Endodermal cell (in vitro differentiated cells): ENCODE results near the gene SPESP1. TPM values are rescaled to one million over a fixed set of nuclear protein-coding genes. Genes with fewer than 3 reads are reported as not detected.

Experiments
- DNase-seq: peaks from one replicate; pipeline ENCODE4 v3.0.0-alpha.2; 2017
- H3K27ac ChIP-seq: 2 replicates; pipeline ENCODE4 v1.5.1; 2013; ENCODE audit warnings: mild to moderate bottlenecking, low read depth, low read length, moderate library complexity
- H3K27me3 ChIP-seq: 2 replicates; pipeline ENCODE4 v1.6.1; 2013; ENCODE audit warnings: mild to moderate bottlenecking, low read length, moderate library complexity; ENCODE audit not compliant: insufficient read depth, control insufficient read depth, poor library complexity, severe bottlenecking
- H3K36me3 ChIP-seq: 2 replicates; pipeline ENCODE4 v1.7.0; 2013; ENCODE audit warnings: mild to moderate bottlenecking, low read length, moderate library complexity; ENCODE audit not compliant: control insufficient read depth, insufficient read depth
- H3K4me1 ChIP-seq: one replicate; pipeline ENCODE4 v1.7.0; 2013; ENCODE audit warnings: low read length; ENCODE audit not compliant: control insufficient read depth, insufficient read depth
- H3K4me3 ChIP-seq: 2 replicates; pipeline ENCODE4 v1.5.1; 2013; ENCODE audit warnings: mild to moderate bottlenecking, low read length, moderate library complexity
- H3K9ac ChIP-seq: 2 replicates; pipeline ENCODE4 v1.6.1; 2013; ENCODE audit warnings: mild to moderate bottlenecking, low read length, moderate library complexity; ENCODE audit not compliant: poor library complexity, severe bottlenecking; ENCODE audit errors: extremely low read depth
- H3K9me3 ChIP-seq: 2 replicates; pipeline ENCODE4 v1.6.1; 2013; ENCODE audit warnings: mild to moderate bottlenecking, low read length, moderate library complexity; ENCODE audit not compliant: control insufficient read depth
- H3K27ac Mint-ChIP-seq: 2 replicates; pipeline ENCODE4 v1.8.0; 2020; ENCODE audit warnings: mixed read lengths
- H3K27me3 Mint-ChIP-seq: 2 replicates; pipeline ENCODE4 v1.8.0; 2021; ENCODE audit warnings: mild to moderate bottlenecking, mixed read lengths; ENCODE audit not compliant: insufficient read depth
- H3K36me3 Mint-ChIP-seq: 2 replicates; pipeline ENCODE4 v1.8.0; 2020; ENCODE audit warnings: low read depth, mixed read lengths
- H3K4me1 Mint-ChIP-seq: 2 replicates; pipeline ENCODE4 v1.8.0; 2020; ENCODE audit warnings: mixed read lengths
- H3K4me3 Mint-ChIP-seq: 2 replicates; pipeline ENCODE4 v1.8.0; 2020; ENCODE audit warnings: mild to moderate bottlenecking, moderate library complexity, mixed read lengths
- H3K9me3 Mint-ChIP-seq: 2 replicates; pipeline ENCODE4 v1.8.0; 2020; ENCODE audit warnings: mild to moderate bottlenecking, mixed read lengths
- CTCF ChIP-seq: fragments of 200-600 bp; sonication (generic); conservative IDR thresholded peaks from 2 replicates; pipeline ENCODE4 v1.5.0; 2021; ENCODE audit warnings: antibody characterized with exemption, mild to moderate bottlenecking
- WGBS, 2 experiments: methylation state at CpG; one replicate each; pipeline versions ENCODE4 v1.1.5 to v1.1.7; 2013; ENCODE audit warnings: missing lambda C conversion rate in 2 of 2, mixed read lengths in 1 of 2; ENCODE audit not compliant: insufficient coverage in 1 of 2, insufficient read length in 1 of 2; 5-methylcytosine and 5-hydroxymethylcytosine counted together
- total RNA-seq, 2 donors: library from RNA; stranded (reverse); fragmentation: NEBNext Ultra II Directional in 1 of 2; extraction: Animal tissue kit (Norgen Biotek cat#: 25700) in 1 of 2; gene quantifications; 2 replicates in 1 of 2; 3 replicates in 1 of 2; pipeline ENCODE4 v1.2.1, GENCODE V29; 2021

SPESP1 gene
- total RNA-seq, 2 donors from 2014 or later: not detected

DNA sequence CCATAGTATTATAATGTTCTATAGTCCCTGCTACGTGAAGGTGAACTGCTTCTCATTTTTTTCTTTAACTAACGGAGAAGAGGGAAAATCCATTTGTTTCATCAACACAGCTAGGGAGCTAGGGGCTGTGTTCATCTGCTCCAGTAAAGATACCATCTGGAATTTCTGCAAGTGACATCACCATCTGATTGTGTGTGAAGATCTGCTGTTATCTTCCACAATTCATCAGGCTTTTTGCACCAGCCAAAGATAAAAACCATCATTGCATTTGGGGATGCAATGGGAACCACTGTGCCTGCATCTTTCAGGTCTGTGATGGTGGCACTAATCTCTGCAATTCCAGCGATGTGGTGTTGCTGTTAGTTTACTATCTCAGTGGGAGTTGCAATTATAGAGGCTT lies 48.7 kb downstream of the SPESP1 start:
- H3K27ac ChIP-seq: no peak overlapping the region
- no peak for DNase-seq
- H3K4me1 Mint-ChIP-seq: no peaks in the 10 kb centered on the region
- H3K9ac ChIP-seq: no peak overlapping the region
- peaks cover 29% of the 10 kb centered on the region for H3K9me3 ChIP-seq
- H3K36me3 ChIP-seq: no peaks in the 10 kb centered on the region
- no peak for TF ChIP-seq CTCF
- no peaks in the 10 kb centered on the region for H3K27me3 Mint-ChIP-seq
- peaks cover 43% of the 10 kb centered on the region for H3K9me3 Mint-ChIP-seq
- no peak overlapping the region for H3K27ac Mint-ChIP-seq
- H3K4me3 Mint-ChIP-seq: no peak overlapping the region
- no peak overlapping the region for H3K4me3 ChIP-seq
- no peaks in the 10 kb centered on the region for H3K27me3 ChIP-seq
- H3K36me3 Mint-ChIP-seq: peaks cover 4% of the 10 kb centered on the region
- WGBS, 2 experiments: 89 to 95% methylated on average over 2 to 3 of the region's 3 CpGs
- no peaks in the 10 kb centered on the region for H3K4me1 ChIP-seq

- H3K4me3 Mint-ChIP-seq: no peak overlapping the region
- DNase-seq: no peak
- H3K27ac Mint-ChIP-seq: no peak overlapping the region
- Histone ChIP-seq H3K9me3 (peaks cover 29% of the 10 kb centered on the region), H3K36me3 (no peaks in the 10 kb centered on the region), H3K9ac (no peak overlapping the region), H3K27me3 (no peaks in the 10 kb centered on the region), H3K4me3 (no peak overlapping the region), H3K4me1 (no peaks in the 10 kb centered on the region), H3K27ac (no peak overlapping the region)
- TF ChIP-seq CTCF: no peak
- peaks cover 4% of the 10 kb centered on the region for H3K36me3 Mint-ChIP-seq
- WGBS, 2 experiments: 100% methylated on average over 1 of the region's 1 CpG; no CpG with 5 or more reads in 1 of the 2 experiments
- H3K9me3 Mint-ChIP-seq: peaks cover 39% of the 10 kb centered on the region
- no peaks in the 10 kb centered on the region for H3K27me3 Mint-ChIP-seq
- H3K4me1 Mint-ChIP-seq: no peaks in the 10 kb centered on the region
Observed at GRCh38 chr15:68979816-68980215, 49.5 kb downstream of the SPESP1 start.

- Mint-ChIP-seq H3K36me3 (peaks cover 4% of the 10 kb centered on the region), H3K4me3 (no peak overlapping the region), H3K4me1 (no peaks in the 10 kb centered on the region), H3K27ac (no peak overlapping the region), H3K9me3 (peaks cover 33% of the 10 kb centered on the region), H3K27me3 (no peaks in the 10 kb centered on the region)
- TF ChIP-seq CTCF: no peak
- H3K9ac ChIP-seq: no peak overlapping the region
- H3K4me1 ChIP-seq: no peaks in the 10 kb centered on the region
- H3K27ac ChIP-seq: no peak overlapping the region
- no peaks in the 10 kb centered on the region for H3K36me3 ChIP-seq
- H3K9me3 ChIP-seq: peaks cover 29% of the 10 kb centered on the region
- no peaks in the 10 kb centered on the region for H3K27me3 ChIP-seq
- DNase-seq: no peak
- H3K4me3 ChIP-seq: no peak overlapping the region
Observed at GRCh38 chr15:68980786-68981185, 50.5 kb downstream of the SPESP1 start.
